GM19043 (cell line): ENCODE data around the gene IBA57.

Source experiments
- ATAC-seq: cut with Tn5 transposase; IDR thresholded peaks from one replicate; pipeline ENCODE4 v1.9.1; 2021; ENCODE audit warnings: low read depth; ENCODE audit not compliant: unreplicated experiment

Gene IBA57

DNA sequence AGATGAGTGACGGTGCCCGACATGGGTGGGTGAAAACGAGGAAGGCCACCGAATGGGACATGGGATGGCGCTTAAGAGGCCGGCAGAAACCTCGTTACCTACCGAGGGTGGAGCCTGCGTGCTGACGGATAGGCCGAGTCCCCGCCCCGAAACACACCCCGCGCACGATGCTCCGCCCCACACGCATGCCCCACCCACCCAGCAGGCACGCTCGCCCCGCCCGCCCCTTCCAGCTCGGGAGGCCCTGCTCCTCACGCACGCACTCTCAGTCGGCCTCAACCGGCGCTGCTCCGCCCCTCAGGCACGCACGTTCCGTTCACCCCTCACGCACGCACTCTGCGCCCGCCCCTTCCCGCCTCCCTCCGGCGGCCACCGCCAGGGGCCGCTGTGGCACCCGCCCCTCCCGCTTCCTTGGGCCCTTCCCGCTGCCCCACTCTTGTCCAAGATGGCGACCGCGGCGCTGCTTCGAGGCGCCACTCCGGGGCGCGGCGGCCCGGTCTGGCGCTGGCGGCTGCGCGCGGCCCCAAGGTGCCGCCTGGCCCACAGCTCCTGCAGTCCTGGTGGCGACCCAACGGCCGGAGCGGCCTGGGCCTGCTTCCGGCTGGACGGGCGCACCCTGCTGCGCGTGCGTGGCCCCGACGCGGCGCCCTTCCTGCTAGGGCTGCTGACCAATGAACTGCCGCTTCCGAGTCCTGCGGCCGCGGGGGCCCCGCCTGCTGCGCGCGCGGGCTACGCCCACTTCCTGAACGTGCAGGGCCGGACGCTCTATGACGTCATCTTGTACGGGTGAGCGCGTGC, at the start of gene IBA57:
Gene IBA57 (plus strand): TSS at position 433 of the 798 bp plus-strand sequence. CDS start 13 bp downstream, at position 446.
- ATAC-seq = peak; percentile 73

DNA sequence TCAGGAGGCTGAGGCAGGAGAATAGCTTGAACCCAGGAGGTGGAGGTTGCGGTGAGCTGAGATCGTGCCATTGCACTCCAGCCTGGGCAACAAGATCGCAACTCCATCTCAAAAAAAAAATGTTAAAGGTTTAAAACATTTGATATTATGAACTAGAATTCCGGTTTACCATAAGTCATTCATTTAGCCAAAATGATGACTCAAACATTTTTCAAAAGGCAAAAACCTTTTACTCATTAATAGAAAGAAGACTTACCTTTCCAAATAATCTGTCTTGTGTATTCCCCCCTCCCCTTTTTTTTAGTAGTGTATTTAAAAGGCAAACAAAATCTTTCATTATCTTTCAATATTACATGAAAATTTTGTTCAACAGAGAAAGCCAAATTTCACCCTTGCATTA, 48.3 kb upstream of the IBA57 start:
- no peak for ATAC-seq

DNA sequence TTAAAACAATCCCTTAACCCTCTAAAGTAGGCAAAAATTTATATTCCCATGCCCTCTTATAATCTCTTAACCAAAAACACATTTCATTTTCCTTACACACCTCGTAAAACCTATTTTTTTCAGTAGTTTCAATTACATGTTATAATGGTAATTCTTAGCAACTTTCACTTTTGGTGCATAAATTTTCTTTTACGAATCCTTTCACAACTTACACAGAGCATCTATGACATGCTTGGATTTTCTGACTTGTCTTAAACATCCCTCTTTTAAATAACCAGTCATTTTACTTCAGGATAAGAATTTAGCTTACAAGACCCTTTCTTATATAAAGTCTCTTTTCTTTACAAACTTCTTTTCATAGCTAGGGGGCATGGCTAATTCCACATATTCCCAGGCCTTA, 47.6 kb upstream of the IBA57 start:
- ATAC-seq = no peak

DNA sequence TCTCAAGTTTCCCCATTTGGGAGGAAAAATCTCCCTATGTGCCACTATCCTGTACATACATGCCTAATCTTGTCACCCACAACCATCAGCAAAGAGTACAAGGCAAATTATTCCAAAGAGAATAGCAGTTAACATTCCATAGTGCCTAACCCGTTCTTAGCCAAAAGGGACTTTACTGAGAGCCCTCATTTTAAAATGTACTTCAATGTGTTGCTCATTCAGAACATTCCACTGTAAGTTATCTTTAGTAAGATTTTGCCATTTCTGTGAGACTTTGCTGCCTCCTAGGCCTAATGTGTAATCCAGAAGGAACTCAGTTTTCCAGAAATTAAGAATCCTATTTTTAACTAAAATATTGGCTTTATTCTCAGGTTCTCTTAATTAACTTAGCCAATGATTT, 45.3 kb upstream of the IBA57 start:
- ATAC-seq = no peak

DNA sequence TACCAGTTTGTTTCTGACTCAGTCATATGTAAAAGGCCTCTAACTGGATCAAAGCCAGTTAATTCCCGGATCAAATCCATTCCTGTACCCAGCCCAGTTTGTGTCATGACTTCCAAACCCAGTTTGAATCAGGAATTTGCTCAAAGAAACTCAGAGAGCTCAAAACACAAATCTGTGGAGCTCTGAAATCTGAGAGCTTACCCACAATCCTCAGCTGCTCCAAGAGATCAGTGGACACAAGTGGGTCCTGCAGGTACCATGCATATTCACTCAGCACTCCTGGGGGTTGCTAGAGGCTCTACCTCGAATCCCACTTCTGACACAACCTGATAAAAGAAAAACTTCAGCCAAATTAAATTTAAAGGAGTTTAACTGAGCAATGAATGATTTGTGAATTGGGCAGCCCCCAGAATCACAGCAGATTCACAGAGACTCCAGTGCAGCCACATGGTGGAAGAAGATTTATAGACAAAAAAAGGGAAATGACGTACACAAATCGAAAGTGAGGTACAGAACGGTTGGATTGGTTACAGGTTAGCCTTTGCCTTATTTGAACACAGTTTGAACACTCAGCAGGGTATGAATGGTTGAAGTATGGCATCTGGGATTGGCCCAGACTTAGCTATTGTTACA, 44.6 kb upstream of the IBA57 start:
- ATAC-seq = no peak

DNA sequence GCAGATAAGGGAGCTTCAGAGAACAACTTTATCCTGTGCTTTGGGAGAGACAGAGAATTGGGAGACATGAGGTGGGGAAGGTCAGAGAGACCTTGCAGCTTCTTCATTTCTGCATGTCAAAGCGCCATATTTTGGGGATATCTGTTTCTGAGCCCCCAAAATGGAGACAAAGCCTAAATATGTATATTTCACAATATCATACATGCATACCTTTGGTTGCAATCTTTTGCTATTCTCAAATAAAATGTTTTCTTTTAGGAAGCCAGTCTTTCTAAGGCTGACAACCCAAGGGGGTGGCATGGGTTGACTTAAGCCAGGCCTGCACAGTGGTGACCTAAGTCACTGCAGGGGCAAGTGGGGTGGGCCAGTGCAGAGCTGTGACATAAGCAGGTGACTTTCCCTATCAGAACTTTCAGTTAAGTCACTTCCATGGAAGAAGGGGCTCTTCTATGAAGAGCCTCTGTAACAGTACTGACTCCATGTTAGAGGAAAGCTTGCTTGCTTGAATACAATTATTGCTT, 42.6 kb upstream of the IBA57 start:
- ATAC-seq = no peak

DNA sequence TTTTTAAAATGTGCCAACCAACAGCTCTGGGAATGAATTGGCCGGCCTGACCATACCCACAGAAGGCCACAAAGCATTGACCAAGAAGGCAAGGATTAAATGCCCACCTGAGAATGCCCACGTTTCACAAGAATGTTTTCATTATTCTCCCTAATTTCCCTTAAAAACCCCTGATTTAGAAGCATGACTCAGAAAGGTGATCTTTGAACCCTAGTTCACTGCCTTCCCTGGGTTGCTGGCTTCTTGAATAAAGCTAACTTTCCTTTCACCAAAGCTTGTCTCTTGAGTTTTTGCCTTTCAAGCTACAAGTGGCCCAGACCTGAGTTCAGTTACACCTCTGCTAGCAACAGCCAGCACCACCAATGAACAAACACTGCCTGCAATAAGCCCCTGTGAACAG, 42.1 kb upstream of the IBA57 start:
- ATAC-seq = no peak

DNA sequence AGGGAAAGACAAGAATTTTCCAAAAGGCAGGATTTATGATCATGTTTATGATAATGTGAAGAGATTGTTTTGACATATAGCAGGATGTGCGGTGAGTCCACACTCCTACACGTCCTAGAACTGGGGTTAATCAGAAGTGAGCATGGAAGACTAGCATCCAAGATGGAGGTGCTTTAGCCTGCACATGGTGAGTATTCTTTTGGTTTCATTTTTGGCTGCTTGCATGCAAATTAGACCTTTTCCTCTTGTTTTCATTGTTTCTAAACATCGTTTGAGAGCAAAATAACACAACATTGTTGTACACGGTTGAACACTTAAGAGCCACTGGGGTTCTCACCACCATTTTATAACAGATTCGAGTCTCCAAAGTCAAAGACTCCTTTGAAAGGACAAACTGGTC, 40.4 kb upstream of the IBA57 start:
- ATAC-seq = no peak

DNA sequence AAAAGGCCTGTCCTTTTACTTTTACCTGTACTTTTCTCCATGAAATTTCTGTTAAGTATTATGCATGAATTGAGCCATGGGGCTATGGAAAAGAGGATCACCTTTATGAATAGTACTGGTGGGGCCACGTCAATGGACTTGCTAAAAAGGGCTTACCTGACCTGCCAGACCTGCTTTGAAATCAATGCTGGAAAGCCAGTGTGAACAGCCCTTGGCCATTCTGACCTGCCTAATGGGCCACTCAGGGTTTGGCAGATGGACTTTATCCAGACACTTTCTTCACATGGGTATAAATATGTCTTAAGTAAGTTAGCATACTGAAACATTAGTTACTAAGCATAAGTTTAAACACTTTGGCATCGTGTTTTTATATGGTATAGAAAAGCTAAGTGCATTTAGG, 33.8 kb upstream of the IBA57 start:
- ATAC-seq = no peak

DNA sequence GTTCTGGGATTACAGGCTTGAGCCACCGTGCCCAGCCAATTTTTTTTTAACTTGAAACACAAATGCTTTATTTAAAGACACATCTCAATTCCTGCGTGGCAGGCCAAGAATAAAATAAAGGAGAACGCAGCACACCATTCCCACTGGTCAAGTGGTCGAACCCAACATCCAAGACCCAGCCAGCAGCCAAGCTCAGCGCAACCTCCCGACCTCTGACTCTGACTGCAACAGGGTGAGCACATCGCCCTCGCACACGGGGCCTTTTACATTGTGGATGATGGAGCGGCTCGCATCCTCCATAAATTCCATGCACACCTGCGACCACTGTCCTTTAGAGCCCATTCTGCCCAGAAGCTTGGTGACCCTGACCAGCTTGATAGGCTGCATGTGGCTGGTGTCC, 31.0 kb upstream of the IBA57 start:
- no peak for ATAC-seq

DNA sequence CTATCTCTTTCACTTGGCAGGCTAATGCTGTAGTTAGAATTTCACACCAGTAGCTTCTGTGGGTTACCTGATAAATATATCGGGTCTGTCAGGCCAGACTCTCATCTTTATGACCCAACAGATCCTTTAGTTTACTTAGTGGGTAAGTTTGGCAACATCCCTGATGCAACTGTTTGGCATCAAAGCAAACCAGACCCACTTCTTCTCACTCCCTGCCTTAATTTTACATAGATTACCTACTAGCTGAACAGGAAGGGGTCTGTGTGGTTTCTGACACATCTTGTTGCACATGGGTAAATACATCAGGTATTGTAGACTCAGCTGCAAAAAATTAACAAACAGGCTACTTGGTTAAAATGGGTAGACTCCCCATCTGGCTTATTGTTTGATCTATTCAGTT, 28.7 kb upstream of the IBA57 start:
- no peak for ATAC-seq

DNA sequence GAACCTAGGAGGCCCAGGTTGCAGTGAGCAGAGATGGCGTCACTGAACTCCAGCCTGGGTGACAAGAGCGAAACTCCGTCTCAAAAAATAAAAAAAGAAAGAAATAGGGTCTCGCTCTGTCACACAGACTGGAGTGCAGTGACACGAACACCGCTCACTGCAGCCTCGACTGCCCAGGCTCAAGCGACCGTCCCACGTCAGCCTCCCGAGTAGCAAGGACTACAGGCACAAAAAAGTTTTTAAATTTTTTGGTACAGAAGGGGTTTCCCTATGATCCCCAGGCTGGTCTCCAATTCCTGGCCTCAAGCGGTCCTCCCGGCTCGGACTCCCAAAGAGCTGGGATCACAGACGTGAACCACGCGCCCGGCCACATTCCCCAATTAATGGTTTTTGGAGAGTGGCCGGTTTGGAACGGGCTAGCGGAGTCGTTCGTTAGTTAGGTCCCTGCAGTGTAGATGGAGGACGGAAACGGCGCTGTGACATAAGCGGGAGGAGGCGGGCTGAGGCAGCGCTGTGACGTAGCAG, 26.1 kb upstream of the IBA57 start:
- ATAC-seq = no peak

DNA sequence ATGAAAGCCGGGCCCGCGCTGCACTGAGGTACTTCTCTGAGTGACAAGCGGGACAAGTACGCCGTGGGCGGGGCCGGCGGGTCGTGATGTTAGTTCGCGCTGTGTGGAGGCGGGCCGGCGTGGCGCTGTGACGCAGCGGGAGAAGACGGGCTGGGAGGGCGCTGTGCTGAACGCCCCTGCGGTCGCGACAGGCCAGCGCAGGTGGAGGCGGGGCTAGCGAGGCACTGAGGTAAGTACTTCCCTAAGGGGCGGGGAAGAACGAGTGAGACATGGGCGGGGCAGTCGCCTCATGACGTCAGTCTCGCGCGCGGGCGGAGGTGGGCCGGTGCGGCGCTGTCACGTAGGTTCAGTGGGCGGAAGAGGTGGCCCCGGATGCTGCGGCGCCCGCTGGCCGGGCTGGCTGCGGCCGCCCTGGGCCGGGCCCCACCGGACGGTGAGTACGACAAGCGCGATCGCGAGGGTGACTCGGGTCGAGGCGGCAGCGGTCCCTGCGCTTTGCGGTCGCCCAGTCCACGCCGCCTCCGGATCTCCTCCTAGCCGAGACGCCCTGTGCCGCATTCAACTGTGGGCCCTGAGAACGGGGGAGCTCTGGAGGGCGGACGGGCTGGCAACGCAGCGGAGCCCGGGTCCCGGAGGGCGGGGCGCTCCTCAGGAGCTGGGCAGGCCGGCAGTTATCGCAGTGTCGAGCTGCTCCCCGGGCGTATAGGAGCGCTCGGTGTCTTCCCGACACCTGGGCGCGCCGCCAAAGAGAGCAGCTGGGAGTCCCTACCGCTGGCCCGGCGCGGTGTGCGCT, 25.5 kb upstream of the IBA57 start, which contains the start of gene GUK1:
Gene GUK1 (plus strand): TSS at position 349 of the 793 bp plus-strand sequence. CDS start 24 bp downstream, at position 373.
- ATAC-seq = peak; percentile 88

DNA sequence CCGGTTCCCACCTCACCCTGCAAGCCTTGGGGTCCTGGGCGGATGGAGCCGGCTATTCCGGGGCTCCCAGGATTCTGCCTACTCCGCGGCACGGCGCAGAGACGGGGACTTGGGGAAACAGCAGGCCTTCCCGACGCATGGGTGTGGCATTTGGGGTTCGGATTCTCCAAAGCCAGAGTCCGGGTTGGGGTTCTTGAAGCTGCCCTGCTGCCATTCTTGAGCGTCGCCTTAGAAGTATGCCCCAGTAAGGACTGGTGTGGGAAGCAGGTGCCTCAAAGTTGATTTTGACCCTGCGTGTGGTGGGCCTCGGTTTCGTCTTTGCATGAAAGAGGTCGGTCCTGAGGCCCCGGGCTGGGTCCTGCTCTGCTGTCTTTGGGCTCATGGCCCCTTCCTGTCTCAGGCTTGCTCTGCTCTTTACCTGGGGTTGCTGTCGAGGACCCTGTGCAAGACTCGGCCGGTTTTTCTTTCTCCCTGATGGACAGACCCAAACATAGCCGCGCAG, 24.8 kb upstream of the IBA57 start:
- no peak for ATAC-seq

DNA sequence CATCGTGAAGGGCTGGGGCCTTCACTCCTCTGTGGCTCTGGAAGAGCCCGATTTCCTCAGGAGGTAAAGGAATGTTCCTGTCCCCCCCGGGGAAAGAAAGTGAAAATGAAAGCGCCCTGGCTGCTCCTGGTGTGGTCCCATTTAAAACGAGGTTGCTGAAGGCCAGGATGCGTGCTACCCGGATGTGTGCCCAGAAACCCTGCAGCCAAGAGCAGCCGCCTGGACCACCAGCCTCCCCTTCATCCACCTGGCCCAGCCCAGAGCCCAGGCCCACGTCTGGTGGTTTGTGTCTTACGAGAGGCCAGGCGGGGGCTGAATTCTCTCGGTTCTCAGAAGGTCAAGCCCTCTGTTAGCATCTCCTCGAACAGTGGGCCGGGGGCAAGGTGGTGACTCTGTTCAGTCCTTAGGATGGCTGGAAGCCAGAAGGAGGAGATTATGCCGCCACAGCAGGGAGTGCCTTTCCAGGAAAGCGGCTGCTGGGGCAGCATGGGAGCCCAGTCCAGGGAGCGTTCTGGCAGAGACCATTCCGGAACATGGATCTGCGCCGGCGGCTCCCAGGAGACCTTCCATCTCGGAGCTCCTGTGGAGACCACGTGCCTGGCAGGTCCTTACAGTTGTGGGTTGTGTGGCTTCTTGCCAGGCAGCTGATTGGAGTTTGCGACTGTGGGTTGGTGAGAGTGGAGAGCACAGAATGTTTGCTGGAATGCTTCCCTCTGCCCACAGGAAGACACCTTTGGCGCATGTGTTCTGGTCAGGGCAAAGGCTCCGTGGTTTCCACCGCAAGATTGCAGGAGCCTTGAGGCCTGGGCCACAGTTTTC, 24.2 kb upstream of the IBA57 start:
- ATAC-seq = no peak

DNA sequence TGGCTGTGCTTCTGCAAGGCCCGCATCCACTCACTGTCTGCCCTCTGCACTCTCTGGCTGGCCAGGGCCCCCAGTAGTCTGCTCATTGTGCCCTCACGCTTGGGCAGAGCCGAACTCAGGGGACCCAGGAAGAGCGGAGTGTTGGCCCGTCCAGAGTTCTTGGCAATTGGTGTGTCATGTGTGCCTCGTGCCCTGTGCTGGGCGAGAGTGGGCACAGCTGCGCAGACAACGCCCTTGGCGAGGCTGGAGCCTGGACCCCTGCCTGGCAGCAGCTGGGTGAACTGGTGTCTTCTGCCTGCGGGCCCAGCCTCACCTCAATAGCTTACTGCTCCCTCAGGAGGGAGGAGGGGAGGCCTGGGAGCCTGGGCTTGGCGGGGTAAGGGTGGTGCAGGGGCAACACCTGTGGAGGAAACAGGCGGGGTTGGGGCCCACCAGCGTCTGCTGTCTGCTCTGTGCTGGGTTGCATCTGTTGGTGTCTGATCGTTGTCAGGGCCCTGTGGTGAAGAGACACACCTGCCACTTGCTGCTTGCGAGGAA, 23.4 kb upstream of the IBA57 start:
- no peak for ATAC-seq

DNA sequence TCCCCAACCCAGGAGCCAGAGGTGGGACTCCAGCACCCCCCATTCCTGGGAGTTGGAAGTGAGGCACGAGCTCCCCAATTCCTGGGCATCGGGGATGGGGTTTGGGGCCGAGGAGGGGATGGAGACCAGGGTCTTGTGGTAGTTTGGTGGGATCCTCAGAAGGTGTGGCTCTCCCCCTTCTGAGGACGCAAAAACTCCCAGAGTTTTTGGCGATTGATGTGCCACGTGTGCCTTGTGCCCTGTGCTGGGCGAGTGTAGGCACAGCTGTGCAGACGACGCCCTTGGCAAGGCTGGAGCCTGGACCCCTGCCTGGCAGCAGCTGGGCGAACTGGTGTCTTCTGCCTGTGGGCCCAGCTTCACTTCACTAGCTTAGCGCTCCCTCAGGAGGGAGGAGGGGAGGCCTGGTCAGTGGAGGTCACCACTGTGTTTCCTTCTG, 22.9 kb upstream of the IBA57 start:
- no peak for ATAC-seq

DNA sequence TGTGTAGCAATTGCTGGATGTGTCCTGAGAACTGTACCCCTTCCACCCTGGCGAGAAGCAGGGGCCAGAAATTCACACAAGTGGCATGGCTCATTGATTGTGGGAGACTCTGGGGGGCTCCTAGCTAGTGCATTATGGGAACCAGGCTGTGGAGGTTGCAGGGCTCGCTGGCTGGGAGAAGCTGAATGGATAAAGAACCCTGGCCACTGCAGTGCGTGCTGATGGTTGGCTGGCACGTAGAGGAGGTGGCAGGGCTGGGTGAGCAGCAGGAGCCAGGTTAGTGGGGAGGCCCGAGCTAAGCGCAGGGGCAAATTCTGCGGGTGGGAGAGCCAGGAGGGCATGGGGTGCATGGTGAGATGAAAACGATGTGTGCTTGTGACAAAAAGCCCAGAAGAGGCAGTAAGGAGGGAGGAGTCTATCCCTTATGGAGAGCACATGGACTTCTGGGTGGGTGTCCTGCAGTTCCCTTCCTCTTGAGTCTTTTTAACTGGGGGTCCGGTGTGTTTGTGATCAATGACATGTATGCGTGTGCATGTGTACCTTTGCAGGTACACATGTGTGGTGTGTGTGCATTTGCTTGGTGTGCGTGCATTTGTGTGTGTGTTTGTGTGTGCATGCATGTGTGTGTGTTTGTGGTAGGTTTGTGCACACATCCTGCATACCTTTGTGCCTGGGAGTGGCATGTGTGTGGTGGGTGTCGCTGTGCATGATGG, 22.0 kb upstream of the IBA57 start:
- no peak for ATAC-seq
